GM19463 (cell line): ENCODE data around the gene FAP.

Source experiments
- ATAC-seq: cut with Tn5 transposase; IDR thresholded peaks from one replicate; pipeline ENCODE4 v1.9.1; 2021; ENCODE audit warnings: mild to moderate bottlenecking, moderate library complexity; ENCODE audit not compliant: unreplicated experiment

FAP gene

GRCh38 chr2:162188451-162188850 lies 54.8 kb downstream of the FAP start:
- no peak for ATAC-seq

- ATAC-seq: no peak
Observed at GRCh38 chr2:162185541-162186232, 57.6 kb downstream of the FAP start.

DNA sequence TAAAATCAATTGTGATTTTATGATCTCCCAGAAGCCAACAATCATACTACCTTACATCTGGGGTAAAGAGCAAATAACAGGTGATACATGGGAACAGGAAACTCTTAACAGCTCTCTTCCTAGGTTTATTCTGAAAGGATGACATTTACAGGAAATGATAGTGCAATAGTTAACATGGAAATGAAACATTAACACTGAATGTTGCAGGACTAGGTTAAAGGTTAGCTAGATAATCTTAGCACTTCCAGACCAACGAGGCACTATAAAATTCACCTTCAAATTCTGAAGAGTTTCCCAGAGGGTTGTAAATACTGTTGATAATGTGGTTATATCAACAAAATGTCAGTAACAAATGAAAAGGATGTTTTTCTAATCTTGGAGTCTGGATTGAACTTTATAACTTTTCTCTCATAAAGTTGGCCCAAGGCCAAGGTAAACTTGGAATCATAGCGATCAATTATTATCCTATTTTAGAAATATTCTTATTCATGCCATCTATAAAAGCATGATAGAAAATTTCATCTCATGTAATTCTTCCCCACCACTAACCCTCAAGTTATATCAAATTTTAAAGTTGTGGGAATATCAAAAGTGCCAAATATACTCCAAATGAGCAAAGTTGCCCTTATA lies 58.3 kb downstream of the FAP start:
- no peak for ATAC-seq

GRCh38 chr2:162184359-162184758 lies 58.9 kb downstream of the FAP start:
- ATAC-seq: no peak

GRCh38 chr2:162182395-162182794 lies 60.9 kb downstream of the FAP start:
- ATAC-seq: no peak

- ATAC-seq: no peak
Observed at GRCh38 chr2:162177301-162177700, 65.9 kb downstream of the FAP start.

DNA sequence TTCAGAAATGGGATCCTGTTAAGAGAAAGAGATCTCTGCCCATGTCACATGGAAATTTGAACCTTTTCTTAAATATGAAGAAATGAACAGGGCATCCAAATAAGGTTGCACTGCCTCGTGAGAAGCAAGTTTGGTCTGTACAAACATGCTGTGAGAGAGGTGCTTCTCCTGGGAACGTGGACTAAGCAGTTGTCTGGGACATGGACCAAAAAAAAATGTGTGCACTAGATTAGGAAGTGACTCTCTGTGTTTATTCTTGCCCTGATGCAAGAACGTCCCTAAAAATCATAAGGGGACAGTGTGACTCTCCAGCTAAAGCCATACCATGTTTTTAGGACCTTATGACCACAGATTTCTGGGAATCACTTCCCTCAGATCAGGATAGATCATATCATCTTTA lies 67.5 kb downstream of the FAP start:
- no peak for ATAC-seq

DNA sequence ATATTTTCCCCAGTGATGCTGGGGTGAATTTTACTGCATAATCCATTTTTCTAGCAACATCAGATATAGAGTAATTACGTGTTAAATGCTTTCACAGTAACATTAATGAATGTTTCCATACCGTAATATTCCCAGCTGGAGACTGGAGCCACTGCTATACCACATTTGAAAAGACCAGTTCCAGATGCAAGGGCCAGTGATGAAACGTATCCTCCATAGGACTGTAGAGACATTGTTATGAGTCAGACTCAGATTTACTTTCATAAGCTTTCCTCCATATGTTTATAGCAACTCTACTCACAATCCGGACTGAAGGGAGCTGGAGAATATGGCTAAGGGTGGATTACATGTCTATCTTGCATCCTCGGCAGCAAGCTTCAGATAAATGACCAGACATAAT lies 68.5 kb downstream of the FAP start:
- no peak for ATAC-seq

- ATAC-seq: no peak
Observed at GRCh38 chr2:162172802-162173370, 70.4 kb downstream of the FAP start.

DNA sequence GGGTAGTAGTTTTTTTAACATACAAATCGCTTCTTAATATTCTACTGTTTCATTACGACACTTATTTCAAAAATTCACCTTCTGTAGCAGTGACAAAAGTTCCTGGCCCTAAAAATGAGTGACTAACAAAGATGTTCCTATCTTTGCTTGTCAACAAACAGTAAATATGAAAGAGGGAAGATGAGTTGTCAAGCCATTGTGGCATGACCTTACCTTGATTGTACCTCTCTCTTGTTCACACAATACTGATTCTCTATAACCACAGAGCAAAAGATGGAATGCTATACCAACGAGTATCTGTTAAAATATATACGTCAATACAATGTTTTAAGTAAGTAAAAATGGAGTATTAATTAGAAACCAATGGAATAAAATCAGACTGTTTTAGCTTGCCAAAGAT lies 76.5 kb downstream of the FAP start:
- ATAC-seq: no peak

GRCh38 chr2:162166174-162166573 lies 77.1 kb downstream of the FAP start:
- no peak for ATAC-seq

DNA sequence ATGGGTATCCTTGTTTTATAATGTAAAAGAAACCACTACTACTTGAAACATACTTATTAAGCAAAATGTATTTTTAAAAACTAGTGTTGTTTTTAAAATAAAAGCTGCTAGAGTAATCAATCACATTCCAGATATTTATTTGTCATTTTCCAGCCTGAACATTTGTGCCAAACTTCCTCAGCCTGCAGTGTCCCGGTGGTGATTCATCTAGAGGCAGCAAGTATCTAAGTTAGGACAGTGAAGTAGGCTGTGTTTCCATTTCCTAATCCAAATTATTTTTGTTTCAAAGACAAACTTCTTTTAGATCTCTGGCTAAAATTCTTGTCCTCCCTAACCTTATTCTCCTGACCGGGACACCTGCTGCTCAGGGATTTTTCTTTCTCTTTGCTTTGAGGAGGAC lies 78.4 kb downstream of the FAP start:
- no peak for ATAC-seq

GRCh38 chr2:162159446-162159845 lies 83.8 kb downstream of the FAP start:
- ATAC-seq: no peak

DNA sequence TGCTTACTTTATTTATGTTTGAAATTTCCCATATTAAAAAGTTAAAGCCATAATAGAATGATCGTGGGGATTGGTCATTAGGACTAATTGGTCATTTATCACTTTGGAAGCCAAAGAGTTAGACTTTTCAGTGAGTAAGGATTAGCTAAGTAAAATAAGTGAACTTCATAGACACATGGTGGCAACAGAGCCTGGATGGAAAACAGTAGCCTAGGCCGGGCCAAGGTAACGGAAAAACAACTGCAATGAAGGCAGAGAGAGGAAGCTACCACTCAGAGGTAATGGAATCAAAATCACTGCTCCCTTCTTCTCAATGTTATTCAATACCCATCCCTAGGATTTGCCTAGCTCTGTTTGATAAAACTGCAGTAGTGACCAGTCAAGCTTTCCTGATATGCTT lies 87.1 kb downstream of the FAP start:
- no peak for ATAC-seq

DNA sequence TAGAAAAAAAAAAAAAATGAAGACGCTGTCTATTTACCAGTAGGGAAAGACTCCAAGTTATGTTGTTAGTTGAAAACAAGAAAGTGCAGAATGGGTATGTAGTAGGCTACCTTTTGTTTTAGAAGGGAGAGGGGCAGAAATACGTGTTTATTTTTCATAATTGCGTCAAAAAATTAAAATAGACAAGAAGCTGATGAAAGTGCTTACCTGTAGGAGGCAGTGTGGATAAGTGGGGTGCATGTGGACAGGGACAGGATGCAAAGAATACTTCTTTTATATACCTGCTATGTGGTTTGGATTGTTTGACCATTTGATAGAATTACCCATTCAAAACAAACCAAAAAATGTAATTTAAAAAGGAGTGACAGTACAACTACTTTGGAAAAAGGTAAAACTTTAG lies 88.2 kb downstream of the FAP start:
- no peak for ATAC-seq

GRCh38 chr2:162153608-162154224 lies 89.5 kb downstream of the FAP start:
- peak; percentile 99 for ATAC-seq

DNA sequence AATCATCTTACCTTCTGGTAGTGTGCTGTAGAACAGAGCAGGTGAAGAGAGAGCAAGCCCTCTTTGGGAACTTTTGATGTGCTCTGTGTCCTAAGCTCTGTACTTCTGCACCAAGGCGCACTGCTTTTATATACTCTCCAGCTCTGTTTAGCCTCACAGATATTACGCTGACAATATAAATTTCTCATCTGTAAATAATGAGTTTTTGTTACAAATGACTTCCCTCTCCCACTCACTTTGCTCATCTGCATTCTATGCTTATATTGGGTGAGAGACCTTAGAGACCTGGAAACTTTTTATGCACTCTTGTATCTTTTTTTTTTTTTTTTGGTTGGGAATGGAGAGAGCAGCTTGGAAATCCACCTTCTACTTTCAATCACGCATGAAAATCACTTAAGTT lies 91.1 kb downstream of the FAP start, which contains the start of gene GCG:
Gene GCG (minus strand): TSS at position 101 of the 400 bp plus-strand sequence. CDS start 3,069 bp downstream, outside the sequence.
- no peak for ATAC-seq

DNA sequence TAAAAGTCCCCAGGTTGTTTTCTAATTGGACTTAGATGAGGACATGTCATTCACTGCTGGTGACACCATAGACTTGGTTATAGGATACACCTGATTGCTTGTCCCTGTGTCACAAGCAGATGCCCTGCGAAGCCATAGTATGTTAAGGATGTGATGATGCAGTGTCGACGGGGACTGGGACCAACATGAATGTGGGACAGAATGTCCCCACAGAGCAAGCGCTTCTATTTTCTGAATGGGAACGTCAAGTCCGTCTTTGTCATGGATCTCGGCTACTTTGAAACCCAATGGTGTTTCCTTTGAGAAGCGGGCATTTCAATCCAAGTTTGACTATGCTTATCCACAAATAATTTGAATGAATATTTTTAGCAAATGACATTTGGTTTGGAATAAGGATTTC lies 93.3 kb downstream of the FAP start:
- no peak for ATAC-seq

DNA sequence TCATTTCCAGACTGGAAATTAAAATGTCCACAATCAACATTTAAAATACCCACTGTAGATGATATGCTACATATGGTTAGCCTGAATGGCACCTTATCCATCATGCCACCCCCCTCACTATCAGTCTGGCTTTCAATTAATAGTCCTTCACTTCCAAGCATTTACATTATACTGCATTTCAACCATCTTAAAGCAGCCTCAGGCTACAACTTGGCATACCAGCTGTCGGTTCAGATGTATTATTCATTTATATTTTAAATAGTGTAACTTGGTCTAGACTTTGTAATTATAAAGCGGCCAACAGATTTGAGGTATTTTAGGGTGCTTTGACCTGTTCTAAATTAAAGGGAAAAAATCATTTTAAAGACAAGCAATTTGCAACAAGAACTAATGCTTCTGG lies 93.8 kb downstream of the FAP start:
- no peak for ATAC-seq

DNA sequence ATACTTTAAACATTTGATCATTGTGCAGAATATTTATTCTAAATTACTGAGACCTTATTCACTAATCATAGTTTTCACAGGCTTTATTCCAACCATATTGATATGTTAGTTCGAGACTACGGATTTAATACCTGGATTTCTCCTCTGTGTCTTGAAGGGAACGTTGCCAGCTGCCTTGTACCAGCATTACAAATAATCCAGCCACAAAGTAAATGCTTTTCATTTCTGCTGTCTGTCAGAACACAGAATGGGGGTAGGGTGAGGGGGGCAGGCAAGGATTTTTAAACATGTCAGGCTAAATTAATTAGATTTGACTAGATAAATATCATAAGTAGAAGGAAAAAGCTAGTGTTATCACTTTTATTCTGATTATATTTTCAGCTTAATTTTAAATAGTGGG lies 94.3 kb downstream of the FAP start:
- no peak for ATAC-seq

DNA sequence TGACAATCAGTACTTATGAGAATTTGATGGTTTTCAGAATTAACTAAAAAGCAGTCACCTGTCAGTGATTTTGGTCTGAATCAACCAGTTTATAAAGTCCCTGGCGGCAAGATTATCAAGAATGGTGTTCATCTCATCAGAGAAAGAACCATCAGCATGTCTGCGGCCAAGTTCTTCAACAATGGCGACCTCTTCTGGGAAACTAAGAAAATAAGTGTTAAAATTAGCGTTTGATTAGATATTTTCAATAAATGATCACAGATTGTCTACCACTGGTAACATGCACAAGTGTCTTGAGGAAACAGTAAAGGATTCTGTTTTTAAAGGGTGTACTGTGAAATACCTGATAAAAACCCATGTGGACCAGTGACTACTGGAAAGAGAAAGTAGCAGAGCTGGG lies 99.3 kb downstream of the FAP start:
- no peak for ATAC-seq

DNA sequence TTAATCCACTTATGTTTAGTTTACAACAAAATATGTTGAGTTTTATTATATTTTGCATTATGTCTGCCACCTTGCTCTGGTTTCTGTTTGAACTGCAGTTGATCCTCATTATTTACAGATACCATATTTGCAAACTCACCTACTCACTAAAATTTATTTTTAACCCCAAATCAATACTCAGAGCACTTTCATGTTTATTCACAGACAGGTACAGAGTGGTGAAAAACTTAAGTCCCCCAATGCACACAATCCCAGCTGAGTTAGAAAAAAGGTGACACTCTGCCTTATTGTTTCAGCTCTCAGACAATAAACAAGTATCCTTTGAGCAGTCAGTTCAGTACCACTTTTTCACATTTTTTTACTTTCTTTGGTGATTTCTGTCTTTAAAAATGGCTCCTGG lies 104.9 kb downstream of the FAP start:
- ATAC-seq: no peak
